Measurements from ENCODE around the gene YIPF1.

GRCh38 chr1:53833393-53833792, 56.2 kb downstream of the YIPF1 start:
- TF ChIP-seq CTCF (IDR thresholded peaks at IDR 0.05) (no peak), POLR2A (IDR thresholded peaks at IDR 0.05) (no peak), POLR2AphosphoS5 (IDR thresholded peaks at IDR 0.05) (no peak), EP300 (IDR thresholded peaks at IDR 0.05) (no peak)

Measured in suprapubic skin (tissue), 4 donors.